ENCODE measurements around the gene ZNF652.
"Not testable (repeated sequence)": the region's sequence is repeated elsewhere in the genome, so short reads cannot be mapped to it uniquely, and the experiment has no call there.

DNA sequence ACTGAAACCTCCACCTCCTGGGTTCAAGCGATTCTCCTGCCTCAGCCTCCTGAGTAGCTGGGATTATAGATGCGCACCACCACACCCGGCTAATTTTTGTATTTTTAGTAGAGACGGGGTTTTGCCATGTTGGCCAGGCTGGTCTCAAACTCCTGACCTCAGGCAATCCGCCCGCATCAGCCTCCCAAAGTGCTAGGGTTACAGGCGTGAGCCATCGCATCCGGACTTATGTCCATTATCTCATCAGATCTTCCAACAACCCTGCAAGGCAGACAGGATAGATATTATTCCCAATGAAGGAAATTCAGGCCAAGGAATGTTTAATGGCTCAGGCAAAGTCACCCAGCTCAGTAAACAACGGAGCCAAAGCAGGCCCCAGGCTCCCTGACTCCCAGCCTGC lies 3.1 kb upstream of the ZNF652 start:
- TF ChIP-seq, protein P1, sequence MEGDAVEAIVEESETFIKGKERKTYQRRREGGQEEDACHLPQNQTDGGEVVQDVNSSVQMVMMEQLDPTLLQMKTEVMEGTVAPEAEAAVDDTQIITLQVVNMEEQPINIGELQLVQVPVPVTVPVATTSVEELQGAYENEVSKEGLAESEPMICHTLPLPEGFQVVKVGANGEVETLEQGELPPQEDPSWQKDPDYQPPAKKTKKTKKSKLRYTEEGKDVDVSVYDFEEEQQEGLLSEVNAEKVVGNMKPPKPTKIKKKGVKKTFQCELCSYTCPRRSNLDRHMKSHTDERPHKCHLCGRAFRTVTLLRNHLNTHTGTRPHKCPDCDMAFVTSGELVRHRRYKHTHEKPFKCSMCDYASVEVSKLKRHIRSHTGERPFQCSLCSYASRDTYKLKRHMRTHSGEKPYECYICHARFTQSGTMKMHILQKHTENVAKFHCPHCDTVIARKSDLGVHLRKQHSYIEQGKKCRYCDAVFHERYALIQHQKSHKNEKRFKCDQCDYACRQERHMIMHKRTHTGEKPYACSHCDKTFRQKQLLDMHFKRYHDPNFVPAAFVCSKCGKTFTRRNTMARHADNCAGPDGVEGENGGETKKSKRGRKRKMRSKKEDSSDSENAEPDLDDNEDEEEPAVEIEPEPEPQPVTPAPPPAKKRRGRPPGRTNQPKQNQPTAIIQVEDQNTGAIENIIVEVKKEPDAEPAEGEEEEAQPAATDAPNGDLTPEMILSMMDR (conservative IDR thresholded peaks at IDR 0.05; ENCODE audit: low read depth, low read length): not testable (repeated sequence)
- TF ChIP-seq EZH2 (IDR thresholded peaks at IDR 0.05; ENCODE audit: low read length, unreplicated experiment); EZH2phosphoT487 (IDR thresholded peaks at IDR 0.05; ENCODE audit: borderline replicate concordance, low read length): not testable (repeated sequence)
